GM18909 (cell line): ENCODE measurements around the gene FAM107B.
"Not testable (repeated sequence)": the region's sequence is repeated elsewhere in the genome, so short reads cannot be mapped to it uniquely, and the experiment has no call there.

Source experiments
- ATAC-seq: cut with Tn5 transposase; IDR thresholded peaks from one replicate; pipeline ENCODE4 v1.9.1; 2021; ENCODE audit warnings: mild to moderate bottlenecking; ENCODE audit not compliant: unreplicated experiment, poor library complexity

FAM107B gene

GRCh38 chr10:14697281-14697680 lies 77.4 kb downstream of the FAM107B start:
- no peak for ATAC-seq

- no peak for ATAC-seq
Observed at GRCh38 chr10:14696821-14697220, 77.9 kb downstream of the FAM107B start.

- ATAC-seq = no peak
Observed at GRCh38 chr10:14695847-14696480, 78.7 kb downstream of the FAM107B start.

- no peak for ATAC-seq
Observed at GRCh38 chr10:14693891-14694290, 80.8 kb downstream of the FAM107B start.

- ATAC-seq = no peak
Observed at GRCh38 chr10:14692344-14693076, 82.2 kb downstream of the FAM107B start.

GRCh38 chr10:14691359-14691758 lies 83.3 kb downstream of the FAM107B start:
- ATAC-seq = no peak

GRCh38 chr10:14688606-14689005 lies 86.1 kb downstream of the FAM107B start:
- no peak for ATAC-seq

GRCh38 chr10:14688189-14688588 lies 86.5 kb downstream of the FAM107B start:
- ATAC-seq = not testable (repeated sequence)

GRCh38 chr10:14687340-14687739 lies 87.4 kb downstream of the FAM107B start:
- no peak for ATAC-seq

GRCh38 chr10:14686356-14686755 lies 88.3 kb downstream of the FAM107B start:
- ATAC-seq = no peak

GRCh38 chr10:14684354-14684753 lies 90.3 kb downstream of the FAM107B start:
- ATAC-seq = no peak

GRCh38 chr10:14683256-14683655 lies 91.4 kb downstream of the FAM107B start:
- ATAC-seq = no peak

- no peak for ATAC-seq
Observed at GRCh38 chr10:14681802-14682201, 92.9 kb downstream of the FAM107B start.

- no peak for ATAC-seq
Observed at GRCh38 chr10:14681305-14681704, 93.4 kb downstream of the FAM107B start.

- no peak for ATAC-seq
Observed at GRCh38 chr10:14678637-14679036, 96.1 kb downstream of the FAM107B start.

- ATAC-seq = no peak
Observed at GRCh38 chr10:14676732-14677131, 98.0 kb downstream of the FAM107B start.

GRCh38 chr10:14674376-14675050 lies 100.2 kb downstream of the FAM107B start:
- no peak for ATAC-seq

- no peak for ATAC-seq
Observed at GRCh38 chr10:14673189-14673861, 101.4 kb downstream of the FAM107B start.

- ATAC-seq = no peak
Observed at GRCh38 chr10:14671386-14671831, 103.3 kb downstream of the FAM107B start.

GRCh38 chr10:14670551-14671240 lies 104.0 kb downstream of the FAM107B start:
- ATAC-seq = no peak
